Measurements from ENCODE around the gene CFAP20DC.
A peak's percentile ranks its signal among the peaks of the same experiment; 100 is the strongest.
"Not testable (repeated sequence)": the region's sequence is repeated elsewhere in the genome, so short reads cannot be mapped to it uniquely, and the experiment has no call there.

CFAP20DC gene

DNA sequence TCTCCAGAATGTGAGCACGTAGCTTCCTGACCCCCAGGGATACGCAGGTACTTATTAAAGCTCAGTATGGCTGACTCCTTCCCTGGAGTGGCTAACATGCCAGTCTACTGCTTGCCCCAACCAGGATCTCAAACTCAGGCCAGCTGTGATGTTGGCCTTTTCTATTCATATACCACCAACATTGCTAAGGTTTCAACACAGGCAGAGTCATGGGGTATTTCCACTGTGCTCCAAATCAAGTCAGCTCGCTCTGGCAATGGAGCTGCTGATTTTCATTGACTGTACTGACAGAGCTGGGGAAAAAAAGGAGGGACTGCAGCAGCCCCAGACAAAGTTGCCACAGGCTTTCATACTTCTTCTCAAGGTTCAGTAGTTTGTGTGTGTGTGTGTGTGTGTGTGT is 87.0 kb downstream of the CFAP20DC start:
- DNase-seq (ENCODE audit: low read depth) = no peak

DNA sequence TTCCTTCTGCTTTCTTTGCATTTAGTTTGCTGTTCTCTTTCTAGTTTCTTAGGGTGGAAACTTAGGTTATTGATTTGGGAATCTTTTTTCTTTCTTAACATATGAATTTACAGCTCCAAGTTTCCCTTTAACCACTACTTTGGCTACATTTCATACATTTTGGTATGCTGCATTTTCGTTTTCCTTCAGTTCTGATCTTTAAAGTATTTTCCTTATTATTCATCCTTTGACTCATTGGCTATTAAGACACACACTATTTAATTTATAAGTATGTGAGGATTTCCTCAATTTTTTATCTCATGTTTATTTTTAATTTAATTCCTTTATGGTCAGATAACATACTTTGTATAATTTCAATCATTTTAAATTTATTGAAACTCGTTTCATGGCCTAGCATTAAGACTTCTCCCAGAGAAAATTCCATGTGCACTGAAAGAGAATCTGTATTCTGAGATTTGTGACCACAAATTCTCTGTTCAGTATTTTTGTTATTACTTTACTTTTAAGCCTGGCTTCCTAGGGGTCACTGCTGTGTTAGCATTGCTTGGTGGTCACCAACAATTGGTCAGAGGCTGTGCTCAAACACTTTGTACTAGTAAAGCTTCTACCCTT is 87.7 kb downstream of the CFAP20DC start:
- DNase-seq (ENCODE audit: low read depth) = no peak

DNA sequence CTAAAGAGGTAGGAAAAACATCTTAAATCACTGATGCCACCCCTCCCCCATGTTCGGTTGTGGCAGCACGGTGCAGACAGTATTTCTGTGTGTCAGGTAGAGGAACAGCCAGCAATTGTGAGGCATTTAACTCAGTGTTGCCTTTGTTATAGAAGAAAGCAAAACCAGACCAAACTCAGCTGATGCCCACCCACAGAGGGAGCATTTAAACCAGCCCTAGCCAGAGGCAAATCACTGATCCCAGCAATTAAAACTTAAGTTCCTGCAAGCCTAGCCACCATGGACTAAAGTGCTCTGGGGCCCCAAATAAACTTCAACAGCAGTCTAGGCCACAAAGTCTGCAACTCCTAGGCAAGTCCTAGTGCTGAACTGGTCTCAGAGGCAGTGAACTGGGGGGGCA is 94.5 kb downstream of the CFAP20DC start:
- no peak for DNase-seq (ENCODE audit: low read depth)

DNA sequence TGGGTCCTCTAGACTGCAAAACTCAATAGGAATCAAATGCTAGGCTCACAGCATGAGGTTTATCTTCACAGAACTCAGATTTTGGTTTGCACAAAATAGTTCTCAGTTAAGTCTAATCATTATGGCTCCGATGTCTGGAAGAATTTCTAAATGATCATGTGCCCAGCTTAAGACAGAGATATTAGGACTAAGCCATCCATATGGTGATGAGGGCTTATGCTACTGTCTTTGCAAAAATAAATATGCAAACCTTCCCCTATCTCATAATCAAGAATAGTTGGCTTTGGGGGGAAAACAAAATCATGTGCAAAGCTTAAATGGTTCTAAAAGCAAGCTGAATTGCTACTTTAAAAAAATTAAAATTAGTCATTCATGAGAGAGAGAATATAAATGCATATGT is 96.5 kb downstream of the CFAP20DC start:
- DNase-seq (ENCODE audit: low read depth) = no peak

DNA sequence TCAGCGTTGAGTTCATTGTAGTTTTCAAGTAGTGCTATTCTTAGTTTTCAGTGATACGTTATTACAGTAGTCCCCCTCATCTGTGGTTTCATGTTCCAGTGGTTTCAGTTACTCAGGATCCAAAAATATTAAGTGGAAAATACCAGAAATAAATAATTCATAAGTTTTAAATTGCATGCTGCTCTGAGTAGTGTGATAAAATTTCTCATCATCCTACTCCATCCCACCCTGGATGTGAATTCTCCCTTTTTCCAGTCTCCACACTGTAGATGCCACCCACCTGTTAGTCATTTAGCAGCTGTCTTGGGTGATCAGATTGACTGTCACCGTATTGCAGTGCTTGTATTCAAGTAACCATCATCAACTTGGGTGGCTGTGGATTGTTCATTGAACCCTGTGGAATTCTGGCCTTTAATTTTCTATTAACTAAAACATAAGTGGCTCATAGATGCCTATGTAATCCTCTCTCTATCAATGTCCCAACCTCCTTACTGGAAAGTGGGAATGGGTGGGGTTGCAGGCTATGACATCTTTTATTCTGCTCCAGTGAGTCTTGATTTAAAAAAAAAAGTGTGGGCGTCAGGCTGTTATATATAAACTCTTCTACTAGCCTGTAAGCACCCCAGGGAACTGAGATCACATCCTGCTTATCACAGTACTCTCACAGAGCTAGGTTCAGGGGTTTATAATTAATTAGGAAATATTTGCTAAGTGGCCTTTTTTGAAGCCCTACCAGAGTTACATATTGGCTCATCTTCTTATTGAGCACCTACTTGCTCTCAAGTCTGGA is 97.5 kb downstream of the CFAP20DC start:
- DNase-seq (ENCODE audit: low read depth) = no peak

DNA sequence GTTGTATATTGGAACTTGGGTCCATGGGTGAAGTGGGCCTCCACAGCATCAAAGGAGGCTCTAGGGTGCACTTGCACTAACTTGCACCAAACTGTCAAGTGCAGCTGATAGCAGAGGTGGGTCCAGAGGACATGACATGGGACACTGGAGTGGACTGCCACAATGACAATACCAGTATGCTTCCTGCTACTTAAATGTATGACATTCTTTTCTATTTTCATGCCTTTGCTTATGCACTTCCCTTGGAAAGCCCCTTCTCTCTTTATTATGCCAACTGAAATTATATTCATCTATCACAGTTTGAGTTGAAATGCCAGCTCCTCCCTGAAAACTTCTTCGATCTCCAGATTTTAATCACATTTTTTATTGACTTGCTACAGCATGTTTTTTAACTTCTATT is 101.8 kb downstream of the CFAP20DC start:
- DNase-seq (ENCODE audit: low read depth) = no peak

DNA sequence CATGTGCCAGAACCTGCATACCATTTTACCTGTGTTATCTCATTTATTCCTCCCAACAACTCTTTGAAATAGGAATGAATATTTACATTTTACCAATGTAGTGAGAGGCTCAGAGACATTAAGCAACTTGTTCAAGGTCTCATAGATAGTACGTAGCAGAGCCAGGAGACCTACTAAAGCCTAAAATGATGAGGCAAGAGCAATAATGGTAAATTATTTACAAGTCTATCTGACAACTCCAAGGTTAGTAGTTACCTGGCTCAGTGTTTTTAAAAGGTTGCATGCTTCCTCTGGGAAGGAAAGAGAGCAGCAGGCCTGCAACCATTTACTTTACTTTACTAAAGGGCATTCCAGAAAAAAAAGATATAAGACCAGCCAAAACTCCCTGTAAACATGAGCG is 103.0 kb downstream of the CFAP20DC start:
- no peak for DNase-seq (ENCODE audit: low read depth)

DNA sequence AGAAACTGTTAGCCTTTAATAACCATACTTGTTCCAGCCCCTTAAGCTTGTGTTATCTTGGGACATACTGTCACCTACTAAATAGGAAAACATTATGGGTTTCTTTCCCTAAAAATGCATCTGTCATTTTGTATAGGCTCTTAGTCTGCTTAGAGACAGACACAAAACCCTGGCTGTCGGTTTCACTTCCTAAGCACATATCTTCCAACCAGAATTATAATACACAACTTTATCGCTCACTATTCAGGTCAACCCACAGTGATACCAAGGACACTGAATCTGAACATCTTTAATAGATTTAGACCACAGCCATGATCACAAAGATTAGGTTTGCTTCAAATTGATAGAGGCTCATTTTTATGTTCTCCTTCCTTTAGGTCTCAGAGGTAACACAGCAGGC is 111.8 kb downstream of the CFAP20DC start:
- DNase-seq (ENCODE audit: low read depth) = no peak

DNA sequence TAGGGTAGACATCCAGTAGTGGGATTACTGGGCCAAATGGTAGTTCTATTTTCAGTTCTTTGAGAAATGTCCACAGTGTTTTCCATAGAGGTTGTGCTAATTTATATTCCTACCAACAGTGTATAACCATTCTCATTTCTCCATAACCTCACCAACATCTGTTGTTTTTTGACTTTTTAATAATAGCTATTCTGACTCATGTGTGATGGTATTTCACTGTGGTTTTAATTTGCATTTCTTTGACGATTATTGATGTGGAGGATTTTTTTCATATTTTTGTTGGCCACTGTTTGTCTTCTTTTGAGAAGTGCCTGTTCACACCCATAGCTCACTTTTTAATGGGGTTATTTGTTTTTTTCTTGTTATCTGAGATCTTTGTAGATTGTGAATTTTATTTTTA is 125.2 kb downstream of the CFAP20DC start:
- DNase-seq (ENCODE audit: low read depth) = peak; percentile 10

DNA sequence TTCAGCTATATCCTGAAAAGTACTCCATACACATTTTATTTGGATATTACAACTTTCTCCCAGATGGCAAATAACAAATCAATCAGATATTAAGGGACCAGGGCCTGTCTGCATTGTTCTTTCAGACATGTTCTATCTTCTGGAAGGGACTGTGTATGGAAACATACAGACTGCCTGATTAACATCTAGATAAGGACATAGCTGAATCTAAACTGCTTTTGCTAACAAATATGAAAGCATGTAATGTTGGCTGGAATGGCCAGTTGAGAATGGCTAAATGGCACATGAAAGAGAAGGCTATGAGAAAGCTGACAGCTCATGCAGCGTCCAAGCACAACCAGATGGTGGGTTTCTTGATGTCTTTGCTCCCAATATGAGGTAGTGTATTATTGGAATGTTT is 149.4 kb downstream of the CFAP20DC start:
- no peak for DNase-seq (ENCODE audit: low read depth)

DNA sequence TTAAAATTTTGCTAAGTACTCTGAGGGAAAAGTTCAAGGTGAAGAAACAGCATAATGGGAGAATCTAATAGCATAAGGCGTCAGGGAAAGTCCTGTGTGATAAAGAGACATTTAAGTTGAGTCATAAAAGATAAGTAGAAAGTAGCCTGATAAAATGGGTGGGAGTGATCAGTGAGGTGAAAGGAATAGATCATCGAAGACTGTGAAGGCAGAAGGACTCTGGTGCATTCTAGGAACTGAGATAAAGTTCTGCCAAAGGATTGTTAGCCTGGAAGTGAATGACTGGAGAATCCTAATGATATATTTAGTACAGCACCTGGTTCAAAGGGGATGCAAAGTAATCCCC is 149.9 kb downstream of the CFAP20DC start:
- no peak for DNase-seq (ENCODE audit: low read depth)

DNA sequence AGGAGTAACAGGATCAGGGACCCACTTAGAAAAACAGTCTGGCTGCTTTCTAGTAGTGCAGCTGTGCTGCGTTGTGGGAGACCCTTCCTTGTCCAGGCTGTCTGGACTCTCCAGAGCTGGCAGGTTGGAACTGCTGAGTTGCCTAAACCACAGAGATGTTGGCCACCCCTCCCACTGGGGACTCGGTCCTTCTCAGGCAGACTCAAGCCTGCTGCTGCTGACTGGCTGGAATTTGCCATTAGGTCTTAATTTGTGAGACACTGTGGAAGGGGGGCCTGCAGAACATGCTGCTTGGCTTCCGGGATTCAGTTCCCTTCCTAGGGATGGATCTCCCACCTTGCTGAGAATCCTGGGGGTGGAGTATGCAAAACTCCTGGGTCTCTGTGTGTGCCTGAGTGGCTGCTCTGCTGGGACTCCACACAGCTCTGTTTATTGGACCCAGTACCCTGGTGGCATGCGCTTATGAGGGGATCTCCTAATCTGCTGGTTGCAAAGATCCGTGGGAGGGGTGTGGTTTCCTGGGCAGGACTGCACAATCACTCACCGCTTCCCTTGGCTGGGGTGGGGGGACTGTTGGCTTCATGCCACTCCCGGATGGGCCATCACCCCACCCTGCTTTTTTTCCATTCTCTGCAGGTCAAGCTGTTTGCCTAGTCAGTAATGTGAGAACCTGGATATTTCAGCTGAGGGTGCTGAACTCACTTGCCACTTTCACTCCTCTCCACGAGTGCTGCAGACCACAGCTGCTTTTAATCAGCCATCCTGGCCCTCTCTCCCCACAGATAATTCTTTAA is 150.5 kb downstream of the CFAP20DC start:
- no peak for DNase-seq (ENCODE audit: low read depth)

DNA sequence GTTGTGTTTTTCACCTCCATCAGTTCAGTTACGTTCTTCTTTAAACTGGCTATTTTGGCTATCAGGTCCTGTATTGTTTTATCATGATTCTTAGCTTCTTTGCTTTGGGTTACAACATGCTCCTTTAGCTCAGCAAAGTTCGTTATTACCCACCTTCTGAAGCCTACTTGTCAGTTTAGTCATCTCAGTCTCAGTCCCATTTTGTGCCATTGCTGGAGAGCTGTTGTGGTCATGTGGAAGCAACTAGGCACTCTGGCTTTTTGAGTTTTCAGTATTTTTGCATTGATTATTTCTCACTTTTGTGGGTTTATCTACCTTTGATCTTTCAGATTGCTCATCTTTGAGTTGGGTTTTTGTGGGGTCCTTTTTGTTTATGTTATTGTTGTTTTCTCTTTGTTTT is 151.3 kb downstream of the CFAP20DC start:
- DNase-seq (ENCODE audit: low read depth) = no peak

DNA sequence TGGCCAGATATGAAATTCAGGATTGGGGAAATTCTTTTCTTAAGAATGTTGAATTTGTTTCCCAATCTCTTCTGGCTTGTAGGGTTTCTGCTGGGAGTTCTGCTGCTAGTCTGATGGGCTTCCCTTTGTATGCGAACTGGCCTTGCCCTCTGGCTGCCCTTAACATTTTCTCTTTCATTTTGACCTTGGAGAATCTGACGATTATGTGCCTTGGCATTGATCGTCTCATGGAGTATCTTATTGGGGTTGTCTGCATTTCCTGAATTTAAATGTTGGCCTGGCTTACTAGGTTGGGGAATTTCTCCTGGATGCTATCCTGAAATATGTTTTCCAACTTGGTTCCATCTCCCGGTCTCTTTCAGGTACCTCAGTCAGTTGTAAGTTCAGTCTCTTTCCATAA is 152.2 kb downstream of the CFAP20DC start:
- DNase-seq (ENCODE audit: low read depth) = no peak

DNA sequence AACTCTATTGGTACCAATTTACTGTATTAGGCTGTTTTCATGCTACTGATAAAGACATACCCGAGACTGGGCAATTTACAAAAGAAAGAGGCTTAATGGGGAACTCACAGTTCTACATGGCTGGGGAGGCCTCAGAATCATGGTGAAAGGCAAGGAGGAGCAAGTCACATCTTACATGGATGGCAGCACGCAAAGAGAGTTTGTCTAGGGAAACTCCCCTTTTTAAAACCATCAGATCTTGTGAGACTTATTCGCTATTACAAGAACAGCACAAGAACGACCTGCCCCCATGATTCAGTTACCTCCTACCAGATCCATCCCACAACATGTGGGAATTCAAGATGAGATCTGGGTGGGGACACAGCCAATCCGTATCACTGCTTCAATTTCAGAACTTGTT is 154.1 kb downstream of the CFAP20DC start:
- DNase-seq (ENCODE audit: low read depth) = not testable (repeated sequence)

DNA sequence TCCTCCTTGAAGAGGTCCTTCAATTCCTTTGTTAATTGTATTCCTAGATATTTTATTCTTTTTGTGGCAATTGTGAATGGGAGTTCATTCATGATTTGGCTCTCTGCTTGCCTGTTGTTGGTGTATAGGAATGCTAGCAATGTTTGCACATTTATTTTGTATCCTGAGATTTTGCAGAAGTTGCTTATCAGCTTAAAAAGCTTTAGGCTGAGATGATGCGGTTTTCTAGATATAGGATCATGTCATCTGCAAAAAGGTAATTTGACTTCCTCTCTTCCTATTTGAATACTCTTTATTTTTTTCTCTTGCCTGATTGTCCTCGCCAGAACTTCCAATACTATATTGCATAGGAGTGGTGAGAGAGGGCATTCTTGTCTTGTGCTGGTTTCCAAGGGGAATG is 157.3 kb downstream of the CFAP20DC start:
- not testable (repeated sequence) for DNase-seq (ENCODE audit: low read depth)

DNA sequence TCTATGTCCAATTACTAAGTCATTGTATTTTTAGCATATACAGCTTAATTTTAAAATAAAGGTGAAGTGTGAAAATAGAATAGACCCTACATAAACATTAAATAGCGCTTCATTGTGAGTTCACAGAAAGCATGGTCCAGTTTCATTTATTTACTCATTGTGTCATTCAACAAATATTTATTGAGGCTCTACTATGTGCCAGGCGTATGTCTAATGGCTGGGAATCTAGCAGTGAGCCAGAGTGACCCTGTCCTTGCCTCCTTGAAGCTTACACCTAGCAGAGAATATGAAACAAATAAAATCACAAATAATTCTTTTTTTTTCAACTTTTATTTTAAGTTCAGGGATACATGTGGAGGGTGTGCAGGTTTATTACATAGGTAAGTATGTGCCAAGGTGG is 161.7 kb downstream of the CFAP20DC start:
- DNase-seq (ENCODE audit: low read depth) = no peak

DNA sequence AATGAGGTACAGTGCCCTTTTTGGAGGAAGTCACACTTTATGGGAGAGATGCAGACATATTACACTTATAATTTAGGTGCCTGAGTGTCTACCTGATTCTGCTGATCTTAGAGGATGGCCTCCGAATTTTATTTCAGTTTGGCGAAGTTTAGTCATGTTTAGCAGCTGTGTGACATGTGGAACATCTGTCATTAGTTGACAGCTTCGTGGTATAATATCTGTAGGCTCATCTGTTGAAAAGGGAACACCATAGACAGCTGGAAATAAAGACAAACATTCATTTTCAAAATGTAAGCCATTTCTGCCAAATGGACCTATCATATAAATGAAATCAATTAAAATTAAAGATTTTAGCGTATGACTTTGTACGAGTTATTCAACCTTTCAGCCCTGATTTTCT is 165.4 kb downstream of the CFAP20DC start:
- DNase-seq (ENCODE audit: low read depth) = no peak

DNA sequence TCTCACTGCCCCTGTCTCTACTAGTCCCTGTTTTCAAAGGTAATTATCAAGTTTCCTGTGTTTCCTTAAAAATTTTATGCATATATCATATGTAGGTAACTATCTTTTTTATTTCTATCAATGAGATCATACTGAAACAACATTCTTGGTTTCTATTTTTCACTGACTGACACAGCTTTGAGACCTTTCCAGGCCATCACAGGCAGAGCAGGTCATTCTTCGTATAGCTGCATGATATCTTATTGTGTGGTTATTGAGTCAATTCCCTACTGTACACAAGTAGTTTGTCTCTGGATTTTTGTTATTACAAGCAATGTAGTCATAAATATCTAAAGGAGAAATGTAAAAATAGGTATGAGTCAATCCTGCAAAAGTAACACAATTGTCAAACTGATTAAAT is 169.6 kb downstream of the CFAP20DC start:
- no peak for DNase-seq (ENCODE audit: low read depth)

DNA sequence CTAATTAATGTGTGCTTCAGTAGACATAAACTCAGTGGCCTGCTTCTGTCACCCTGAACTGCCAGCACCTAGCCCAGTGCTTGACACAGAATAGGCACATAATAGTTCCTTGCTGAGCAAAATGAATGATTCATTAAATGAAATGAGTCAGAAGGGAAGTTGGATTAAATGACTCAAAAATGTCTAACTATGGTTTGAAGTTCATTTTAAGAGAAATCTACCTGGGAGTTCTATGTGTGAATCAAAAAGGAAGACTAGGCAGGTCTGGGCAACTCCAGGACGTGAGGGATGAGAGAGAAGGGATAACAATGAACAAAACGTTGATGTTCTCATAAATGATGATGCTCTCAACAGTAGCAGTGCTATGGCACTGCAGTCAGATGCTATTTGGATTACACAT is 175.0 kb downstream of the CFAP20DC start:
- DNase-seq (ENCODE audit: low read depth) = no peak

DNA sequence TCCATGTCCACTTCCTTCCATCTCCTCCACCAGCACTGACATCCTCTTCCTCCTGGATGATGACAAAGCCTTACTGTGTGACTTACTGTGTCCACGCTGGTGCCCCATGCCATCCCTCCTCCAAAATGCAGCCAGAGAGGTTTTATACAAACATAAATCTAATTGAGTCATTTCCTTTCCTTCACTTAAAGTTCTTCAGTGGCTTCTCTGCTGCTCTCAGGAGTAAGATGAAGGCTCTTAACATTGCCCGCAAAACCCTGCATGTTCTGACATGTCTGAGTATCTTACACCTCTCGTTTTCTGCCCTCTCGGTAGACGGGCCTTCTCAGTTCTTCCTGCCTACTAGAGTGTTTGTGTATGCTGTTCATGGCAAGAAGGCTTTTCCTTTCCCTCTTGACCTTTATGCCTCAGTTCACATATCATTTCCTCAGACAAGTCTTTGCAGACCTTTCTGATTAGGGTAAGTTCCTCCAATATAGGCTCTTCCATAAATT is 175.5 kb downstream of the CFAP20DC start:
- DNase-seq (ENCODE audit: low read depth) = no peak

DNA sequence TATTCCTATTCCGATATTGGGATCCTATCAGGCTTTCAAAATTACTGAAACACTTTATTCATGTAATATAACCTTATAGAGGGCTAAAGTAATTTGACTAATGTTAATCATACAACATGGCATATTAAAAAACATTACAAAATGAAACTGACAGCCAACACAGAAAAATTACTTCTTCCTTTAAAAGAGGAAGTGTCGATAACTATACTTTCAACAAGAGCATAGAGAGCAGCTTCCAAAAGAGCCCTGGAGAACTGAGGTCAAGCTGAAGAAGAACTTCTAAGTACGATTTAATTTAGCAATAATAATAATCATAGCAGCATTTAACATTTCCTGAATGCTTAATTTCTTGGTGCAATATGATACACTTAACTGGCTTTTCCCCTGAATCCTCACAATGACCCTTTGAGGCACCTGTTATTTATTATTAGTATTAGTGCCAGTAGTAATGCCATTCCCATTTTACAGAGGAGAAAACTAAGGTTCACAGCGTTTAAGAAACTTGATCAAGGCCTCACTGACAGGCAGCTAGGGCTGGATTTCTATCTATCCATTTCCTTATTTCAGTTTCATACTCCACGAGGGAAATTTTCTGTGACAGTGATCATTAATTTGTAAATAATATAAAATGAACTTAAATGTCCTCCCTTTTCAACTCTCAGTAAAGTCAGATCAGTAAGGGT is 181.6 kb downstream of the CFAP20DC start:
- DNase-seq (ENCODE audit: low read depth) = no peak

DNA sequence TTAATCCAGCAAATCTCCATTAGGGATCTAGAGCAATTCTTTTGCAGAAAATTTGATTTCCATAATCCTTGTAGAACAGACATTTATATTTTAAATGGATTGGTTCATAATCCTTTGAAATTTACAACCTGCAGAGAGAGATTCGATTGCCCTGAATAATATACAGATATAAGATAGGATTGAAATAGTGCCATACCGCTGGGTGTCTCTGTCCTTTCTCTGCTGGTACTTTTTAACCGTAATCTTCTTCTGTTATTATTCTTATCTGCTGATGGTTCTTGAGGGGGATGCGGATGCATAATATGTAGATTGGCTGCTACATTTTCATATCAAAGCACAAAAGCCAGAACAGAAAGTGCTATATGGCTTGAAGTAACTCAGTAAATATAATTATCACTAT is 182.2 kb downstream of the CFAP20DC start:
- DNase-seq (ENCODE audit: low read depth) = no peak
